HT1080 (cell line): ENCODE data around the gene RAD1. TPM values are rescaled to one million over a fixed set of nuclear protein-coding genes. Genes with fewer than 3 reads are reported as not detected.
A peak's percentile ranks its signal among the peaks of the same experiment; 100 is the strongest.
"Not testable (repeated sequence)": the region's sequence is repeated elsewhere in the genome, so short reads cannot be mapped to it uniquely, and the experiment has no call there.

Source experiments
- DNase-seq: peaks from one replicate; pipeline ENCODE4 v3.0.0-alpha.2; 2015; ENCODE audit warnings: low read depth
- polyA plus RNA-seq, 2 experiments: library from polyadenylated mRNA; depleted of rRNA; stranded (reverse); fragments of >200 nt; gene quantifications; 2 replicates each; pipeline ENCODE4 v1.2.3, GENCODE V29; 2015
- total RNA-seq: library from RNA; depleted of rRNA; stranded (reverse); fragments of >200 nt; shearing (Covaris generic); gene quantifications from 2 replicates; pipeline ENCODE4 v1.2.3, GENCODE V29; 2014; rRNA removed

The RAD1 gene
- 79.0 and 113 TPM in 2 replicates for total RNA-seq
- 34.0 and 40.5 TPM in 2 replicates for polyA plus RNA-seq (2015; cell fraction: cytosol; rRNA removed)
- 35.4 and 36.6 TPM in 2 replicates for polyA plus RNA-seq (2015; cell fraction: nucleus; rRNA removed)

GRCh38 chr5:34915139-34915855 is at the start of gene RAD1, which contains the start of gene BRIX1:
RAD1 (minus strand) TSS chr5:34915504; CDS start chr5:34914892, 612 bp downstream.
BRIX1 (plus strand) TSS chr5:34915711; CDS start chr5:34915739, 28 bp downstream.
- DNase-seq, result peak; percentile 97

- DNase-seq, result peak; percentile 72
Measured at GRCh38 chr5:34959323-34959722, 44.0 kb upstream of the RAD1 start.

GRCh38 chr5:34957857-34958690 is 42.8 kb upstream of the RAD1 start:
- peak; percentile 36 for DNase-seq

GRCh38 chr5:34957321-34957720 is 42.0 kb upstream of the RAD1 start:
- DNase-seq, result no peak

DNA sequence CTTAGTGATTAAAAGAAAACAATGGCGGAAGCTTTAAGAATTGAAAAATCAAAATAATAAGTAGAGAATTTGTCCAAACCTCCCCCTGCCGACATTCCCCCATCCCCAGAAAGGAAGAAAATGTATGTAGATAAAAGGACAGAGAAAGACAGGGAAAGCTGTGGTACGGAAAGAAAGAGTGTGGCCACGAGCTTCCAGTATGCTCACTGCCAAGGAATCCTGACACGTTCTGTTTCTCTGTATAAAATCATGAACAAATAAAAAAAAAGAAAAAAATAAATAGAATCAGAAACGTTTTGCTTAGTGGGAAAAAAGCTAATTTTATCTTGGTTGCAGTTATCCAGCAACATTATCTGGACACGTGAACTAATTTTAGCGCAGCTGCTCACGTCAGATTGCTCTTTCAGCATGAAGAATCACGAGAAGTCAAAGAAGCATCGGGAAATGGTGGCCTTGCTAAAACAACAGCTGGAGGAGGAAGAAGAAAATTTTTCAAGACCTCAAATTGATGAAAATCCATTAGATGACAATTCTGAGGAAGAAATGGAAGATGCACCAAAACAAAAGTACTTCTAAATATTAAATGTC is 29.2 kb upstream of the RAD1 start:
- no peak for DNase-seq

DNA sequence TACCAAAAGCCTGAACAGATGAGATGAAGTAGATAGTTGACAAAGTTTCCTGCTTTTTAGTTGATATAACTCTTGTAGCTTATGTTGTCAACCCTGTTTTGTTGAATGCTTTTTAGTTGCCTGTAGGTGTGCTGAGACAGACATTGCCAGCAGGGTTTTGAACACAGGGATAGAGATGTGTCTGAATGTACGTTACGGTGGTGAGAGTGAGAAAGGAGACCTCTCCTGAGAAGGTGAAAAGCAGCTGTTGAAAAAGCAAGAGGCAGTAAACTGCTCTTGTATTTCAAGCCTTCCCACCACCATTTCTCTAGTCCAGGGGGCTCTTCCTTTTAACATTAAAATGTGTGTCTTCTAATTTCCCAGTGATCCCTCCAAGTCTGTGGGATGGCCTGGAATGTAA is 28.7 kb upstream of the RAD1 start:
- DNase-seq, result no peak

GRCh38 chr5:34941936-34942335 is 26.6 kb upstream of the RAD1 start:
- no peak for DNase-seq

- DNase-seq, result no peak
Measured at GRCh38 chr5:34932947-34933346, 17.6 kb upstream of the RAD1 start.

- DNase-seq, result no peak
Measured at GRCh38 chr5:34930870-34931269, 15.6 kb upstream of the RAD1 start.

- no peak for DNase-seq
Measured at GRCh38 chr5:34930462-34930844, 15.1 kb upstream of the RAD1 start.

GRCh38 chr5:34929720-34930461 is 14.6 kb upstream of the RAD1 start:
- DNase-seq, result peak; percentile 73

DNA sequence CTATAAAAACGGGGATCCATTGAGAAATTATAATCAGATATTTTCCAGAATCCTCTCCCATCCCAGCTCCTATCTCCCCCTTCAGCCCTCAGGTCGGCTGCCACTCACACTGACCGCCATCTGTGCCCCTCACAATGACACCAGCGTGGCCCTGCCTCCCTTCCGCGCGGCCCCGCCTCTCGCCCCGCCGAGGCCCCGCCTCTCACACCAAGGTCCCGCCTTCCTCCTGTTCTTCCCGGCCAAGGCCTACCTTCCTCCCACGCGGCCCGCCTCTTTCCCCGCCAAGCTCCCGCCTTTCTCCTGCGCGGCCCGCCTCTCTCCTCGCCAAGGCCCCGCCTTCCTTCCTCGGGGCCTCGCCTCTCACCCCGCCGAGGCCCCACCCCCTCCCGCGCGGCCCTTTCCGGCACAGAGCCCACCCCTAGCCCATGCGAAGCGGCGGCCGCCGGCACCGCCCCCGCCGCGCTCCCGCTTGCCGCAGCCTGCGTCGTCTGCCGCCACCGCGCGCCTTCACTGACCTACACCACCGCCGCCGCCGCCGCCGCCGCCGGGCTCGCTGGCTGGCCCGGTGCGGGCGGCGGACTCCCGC is 13.9 kb upstream of the RAD1 start, which contains the start of gene DNAJC21:
Gene DNAJC21, plus strand, starts transcription at position 426 of the 586 bp plus-strand sequence. CDS start 261 bp downstream, outside the sequence.
- peak; percentile 96 for DNase-seq

GRCh38 chr5:34928267-34928666 is 13.0 kb upstream of the RAD1 start:
- DNase-seq, result no peak

DNA sequence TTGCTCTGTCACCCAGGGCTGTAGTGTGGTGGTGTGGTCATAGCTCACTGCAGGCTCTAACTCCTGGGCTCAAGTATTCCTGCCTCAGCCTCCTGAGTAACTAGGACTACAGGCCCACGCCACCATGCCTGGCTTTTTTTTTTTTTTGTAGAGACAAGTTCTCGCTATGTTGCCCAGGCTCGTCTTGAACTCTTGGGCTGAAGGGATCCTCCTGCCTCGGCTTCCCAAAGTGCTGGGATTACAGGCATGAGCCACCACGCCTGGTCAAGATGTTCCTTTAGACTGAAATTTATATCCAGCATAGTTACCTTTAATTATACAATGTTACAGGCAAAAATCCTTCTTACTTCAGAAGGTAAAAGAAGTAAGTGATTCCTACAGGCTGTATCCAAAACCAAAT is 12.5 kb upstream of the RAD1 start:
- no peak for DNase-seq

- no peak for DNase-seq
Measured at GRCh38 chr5:34926318-34926888, 11.1 kb upstream of the RAD1 start.

DNA sequence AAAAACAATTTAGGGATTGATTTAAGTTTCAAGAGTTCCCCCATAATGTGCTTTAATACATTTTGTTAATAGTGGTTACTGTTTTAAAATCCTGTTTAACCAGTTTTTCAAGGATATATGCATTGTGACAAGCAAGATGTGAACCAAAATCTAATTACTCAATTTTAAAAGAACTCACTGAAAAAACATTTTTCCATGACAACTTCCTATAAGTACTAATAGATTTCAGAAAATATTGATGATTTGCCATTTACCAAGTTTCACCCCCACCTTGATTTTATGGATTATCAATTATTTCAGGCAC is 9.1 kb upstream of the RAD1 start:
- DNase-seq, result no peak

DNA sequence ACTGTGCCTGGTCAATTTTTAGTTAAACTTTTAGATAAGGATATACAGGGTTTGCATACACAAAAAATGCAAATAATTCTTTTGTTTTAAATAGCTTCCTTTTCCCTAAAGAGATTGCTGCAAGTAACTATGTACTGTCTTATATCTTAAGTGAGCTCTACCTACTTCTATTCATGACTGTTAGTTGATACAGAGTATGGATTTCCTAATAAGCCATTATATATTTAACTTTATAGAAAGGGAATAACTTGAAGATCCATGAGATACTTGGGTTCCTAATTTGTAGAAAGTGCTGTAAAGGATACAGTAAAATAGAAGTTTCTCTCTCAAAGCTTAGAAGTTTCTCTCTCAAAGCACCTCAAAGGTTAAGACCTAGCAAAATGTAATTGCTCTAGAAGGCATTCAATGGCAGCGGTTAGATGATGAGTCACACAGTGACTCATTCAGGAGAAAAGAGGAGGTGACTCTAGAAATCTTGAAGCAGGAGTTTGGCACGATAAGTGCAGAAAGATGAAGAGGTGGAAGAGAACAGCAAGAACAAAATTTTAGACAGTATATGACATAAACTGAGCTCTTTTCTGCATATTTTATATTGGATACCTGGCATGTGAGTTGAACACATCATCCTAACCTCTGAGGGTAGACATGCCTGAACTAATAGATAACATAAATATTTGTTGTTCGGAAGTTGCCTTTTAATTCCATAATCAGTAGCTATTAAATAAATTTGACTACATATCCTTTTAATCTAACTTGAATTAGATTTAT is 8.6 kb upstream of the RAD1 start:
- DNase-seq, result peak; percentile 91

DNA sequence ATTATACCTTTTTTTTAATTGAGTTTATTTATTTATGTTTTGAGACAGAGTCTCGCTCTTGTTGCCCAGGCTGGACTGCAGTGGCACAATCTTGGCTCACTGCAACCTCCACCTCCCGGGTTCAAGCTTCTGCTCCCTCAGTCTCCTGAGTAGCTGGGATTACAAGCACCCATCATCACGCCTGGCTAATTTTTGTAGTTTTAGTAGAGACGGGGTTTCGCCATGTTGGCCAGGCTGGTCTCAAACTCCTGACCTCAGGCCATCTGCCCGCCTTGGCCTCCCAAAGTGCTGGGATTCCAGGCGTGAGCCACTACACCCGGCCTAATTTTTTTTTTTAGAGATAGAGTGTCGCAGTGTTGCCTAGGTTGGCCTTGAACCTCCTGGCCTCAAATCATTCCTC is 8.0 kb upstream of the RAD1 start:
- not testable (repeated sequence) for DNase-seq

DNA sequence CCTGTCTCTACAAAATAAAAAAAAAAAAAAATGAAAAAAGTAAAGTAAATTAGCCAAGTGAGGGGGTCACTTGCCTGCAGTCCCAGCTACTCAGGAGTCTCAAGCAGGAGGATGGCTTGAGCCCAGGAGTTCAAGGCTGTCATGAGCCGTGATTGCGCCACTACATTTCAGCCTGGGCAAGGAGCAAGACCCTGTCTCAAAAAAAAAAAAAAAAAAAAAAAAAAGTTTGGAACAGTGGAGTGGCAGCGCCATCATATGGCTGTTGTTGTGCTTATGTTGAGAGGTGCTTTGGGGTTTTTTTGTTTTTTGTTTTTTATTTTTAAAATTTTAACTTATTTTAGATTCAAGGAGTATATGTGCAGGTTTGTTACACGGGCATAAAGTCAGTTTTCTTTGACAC is 3.8 kb upstream of the RAD1 start:
- no peak for DNase-seq

GRCh38 chr5:34918025-34918424 is 2.7 kb upstream of the RAD1 start:
- no peak for DNase-seq
